Measurements from ENCODE around the gene LYPLA2.
"Not testable (repeated sequence)": the region's sequence is repeated elsewhere in the genome, so short reads cannot be mapped to it uniquely, and the experiment has no call there.

Gene LYPLA2

GRCh38 chr1:23779826-23780371, 11.0 kb upstream of the LYPLA2 start:
- DNase-seq (ENCODE audit: low read depth), result no peak

GRCh38 chr1:23783141-23783540, 7.8 kb upstream of the LYPLA2 start:
- not testable (repeated sequence) for DNase-seq (ENCODE audit: low read depth)

- no peak for DNase-seq (ENCODE audit: low read depth)
Measured at GRCh38 chr1:23784846-23785245, 6.1 kb upstream of the LYPLA2 start.

GRCh38 chr1:23787701-23788100, 3.2 kb upstream of the LYPLA2 start:
- DNase-seq (ENCODE audit: low read depth), result no peak

GRCh38 chr1:23788695-23789094, 2.2 kb upstream of the LYPLA2 start:
- DNase-seq (ENCODE audit: low read depth), result no peak

- no peak for DNase-seq (ENCODE audit: low read depth)
Measured at GRCh38 chr1:23791516-23792047, 637 bp downstream of the LYPLA2 start.

- no peak for DNase-seq (ENCODE audit: low read depth)
Measured at GRCh38 chr1:23792151-23792945, 1.4 kb downstream of the LYPLA2 start.

GRCh38 chr1:23793018-23793781, 2.3 kb downstream of the LYPLA2 start:
- DNase-seq (ENCODE audit: low read depth), result no peak

GRCh38 chr1:23793861-23794731, 3.2 kb downstream of the LYPLA2 start:
- DNase-seq (ENCODE audit: low read depth), result no peak

- DNase-seq (ENCODE audit: low read depth), result not testable (repeated sequence)
Measured at GRCh38 chr1:23794732-23795182, 3.8 kb downstream of the LYPLA2 start.

- DNase-seq (ENCODE audit: low read depth), result no peak
Measured at GRCh38 chr1:23795676-23796465, 4.9 kb downstream of the LYPLA2 start.

- no peak for DNase-seq (ENCODE audit: low read depth)
Measured at GRCh38 chr1:23796466-23797271, 5.7 kb downstream of the LYPLA2 start.

- DNase-seq (ENCODE audit: low read depth), result no peak
Measured at GRCh38 chr1:23797478-23798448, 6.8 kb downstream of the LYPLA2 start.

- DNase-seq (ENCODE audit: low read depth), result no peak
Measured at GRCh38 chr1:23798662-23799142, 7.8 kb downstream of the LYPLA2 start.

GRCh38 chr1:23799255-23799569, 8.3 kb downstream of the LYPLA2 start:
- DNase-seq (ENCODE audit: low read depth), result no peak

GRCh38 chr1:23799570-23800399, 8.8 kb downstream of the LYPLA2 start:
- DNase-seq (ENCODE audit: low read depth), result no peak

GRCh38 chr1:23800400-23801337, 9.7 kb downstream of the LYPLA2 start, which contains the start of gene GALE:
TSS of gene GALE (minus strand) at chr1:23800754. CDS start at chr1:23799007, 1,747 bp downstream.
- DNase-seq (ENCODE audit: low read depth), result peak; percentile 96
